C4-2B (cell line): ENCODE measurements around the gene DUSP10.

ENCODE experiments used
- ZFX ChIP-seq: fragments of 450-650 bp; IDR thresholded peaks from 2 replicates; pipeline ENCODE4 v1.6.1; 2017
- TF ChIP-seq, protein P1 (sequence below): fragments of 450-650 bp; conservative IDR thresholded peaks from 2 replicates; pipeline ENCODE4 v1.5.1; 2017; ENCODE audit warnings: mild to moderate bottlenecking

DNA sequence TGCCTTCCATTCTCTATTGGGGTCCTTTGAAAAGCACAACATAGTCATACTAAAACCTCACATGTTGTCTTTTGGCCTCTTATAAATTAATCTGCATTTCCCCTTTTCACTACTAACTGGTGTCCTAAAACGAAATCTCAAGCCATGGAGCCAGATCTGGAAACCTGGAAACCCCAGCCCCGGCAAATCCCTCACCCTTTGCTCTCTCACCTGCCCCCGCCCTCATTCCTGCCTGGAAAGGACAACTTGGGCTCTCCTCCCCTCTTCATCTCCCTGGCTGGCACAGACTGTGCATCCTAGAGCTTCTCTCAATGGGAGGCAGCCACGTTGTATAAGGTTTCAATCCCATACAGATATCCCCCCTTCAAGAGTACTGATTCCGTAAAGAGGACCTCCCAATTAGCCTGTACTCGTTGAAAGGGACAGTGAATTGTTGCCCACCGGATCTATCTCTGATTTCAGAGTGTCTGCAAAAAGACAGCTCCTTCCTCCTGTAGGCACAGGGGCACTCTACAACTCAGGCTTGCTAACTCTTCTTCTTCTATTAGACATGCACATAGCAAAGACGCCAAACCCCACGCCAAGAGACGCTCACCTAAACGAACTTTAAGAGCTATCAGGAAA is 1.4 kb downstream of the DUSP10 start:
- TF ChIP-seq, protein P1, sequence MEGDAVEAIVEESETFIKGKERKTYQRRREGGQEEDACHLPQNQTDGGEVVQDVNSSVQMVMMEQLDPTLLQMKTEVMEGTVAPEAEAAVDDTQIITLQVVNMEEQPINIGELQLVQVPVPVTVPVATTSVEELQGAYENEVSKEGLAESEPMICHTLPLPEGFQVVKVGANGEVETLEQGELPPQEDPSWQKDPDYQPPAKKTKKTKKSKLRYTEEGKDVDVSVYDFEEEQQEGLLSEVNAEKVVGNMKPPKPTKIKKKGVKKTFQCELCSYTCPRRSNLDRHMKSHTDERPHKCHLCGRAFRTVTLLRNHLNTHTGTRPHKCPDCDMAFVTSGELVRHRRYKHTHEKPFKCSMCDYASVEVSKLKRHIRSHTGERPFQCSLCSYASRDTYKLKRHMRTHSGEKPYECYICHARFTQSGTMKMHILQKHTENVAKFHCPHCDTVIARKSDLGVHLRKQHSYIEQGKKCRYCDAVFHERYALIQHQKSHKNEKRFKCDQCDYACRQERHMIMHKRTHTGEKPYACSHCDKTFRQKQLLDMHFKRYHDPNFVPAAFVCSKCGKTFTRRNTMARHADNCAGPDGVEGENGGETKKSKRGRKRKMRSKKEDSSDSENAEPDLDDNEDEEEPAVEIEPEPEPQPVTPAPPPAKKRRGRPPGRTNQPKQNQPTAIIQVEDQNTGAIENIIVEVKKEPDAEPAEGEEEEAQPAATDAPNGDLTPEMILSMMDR, result no peak
- no peak for TF ChIP-seq ZFX
